Aorta (tissue), 5 donors: ENCODE data around the gene THRA. TPM values are rescaled to one million over a fixed set of nuclear protein-coding genes. Genes with fewer than 3 reads are reported as not detected.

Experiments used
- ATAC-seq: fragments of 200-7000 bp; cut with Tn5 transposase; one replicate; pipeline ENCODE4 v1.9.1; 2022; ENCODE audit warnings: moderate library complexity; ENCODE audit not compliant: low FRiP score
- DNase-seq, 2 donors: peaks; one replicate each; pipeline ENCODE4 v3.0.0-alpha.2; 2020
- H3K27ac ChIP-seq, 2 donors: one replicate each; pipeline ENCODE4 v1.5.1; 2013; ENCODE audit warnings: low read length in 2 of 2, mild to moderate bottlenecking in 2 of 2, moderate library complexity in 2 of 2, control low read depth in 1 of 2, inconsistent platforms in 1 of 2, low read depth in 1 of 2
- H3K27me3 ChIP-seq, 2 donors: one replicate each; pipeline ENCODE4 v1.6.1; 2013; ENCODE audit warnings: control low read depth in 1 of 2, low read length in 1 of 2, mild to moderate bottlenecking in 1 of 2, moderate library complexity in 1 of 2; ENCODE audit not compliant: insufficient read depth in 2 of 2, control insufficient read depth in 1 of 2
- H3K36me3 ChIP-seq, 2 donors: one replicate each; pipeline ENCODE4 v1.6.1; 2013; ENCODE audit warnings: control low read depth in 1 of 2, low read length in 1 of 2, mild to moderate bottlenecking in 1 of 2; ENCODE audit not compliant: insufficient read depth in 2 of 2, control insufficient read depth in 1 of 2
- H3K4me1 ChIP-seq, 2 donors: one replicate each; pipeline ENCODE4 v1.6.1; 2013; ENCODE audit warnings: low read length in 2 of 2, control low read depth in 1 of 2, mild to moderate bottlenecking in 1 of 2, moderate library complexity in 1 of 2; ENCODE audit not compliant: insufficient read depth in 2 of 2, control insufficient read depth in 1 of 2
- H3K4me3 ChIP-seq, 2 donors: one replicate each; pipeline ENCODE4 v1.5.1; 2013; ENCODE audit warnings: low read length in 2 of 2, control low read depth in 1 of 2, mild to moderate bottlenecking in 1 of 2
- H3K9me3 ChIP-seq: one replicate; pipeline ENCODE4 v1.6.1; 2013; ENCODE audit warnings: mild to moderate bottlenecking, low read length; ENCODE audit not compliant: control insufficient read depth
- WGBS, 2 donors: extraction: QIAGEN DNeasy Blood & Tissue Kit; methylation state at CpG; one replicate each; pipeline ENCODE4 v1.1.7; 2013; 5-methylcytosine and 5-hydroxymethylcytosine counted together
- intact Hi-C, 2 donors: fragments of 100-400 bp; cut with DNase I; formaldehyde crosslinking; loops; one replicate each; pipeline versions ENCODE4 v1.14.2 to v1.15.0; 2022
- polyA plus RNA-seq, 2 donors: library from polyadenylated mRNA; stranded (reverse); fragments of 200-250 nt; gene quantifications; one replicate each; pipeline ENCODE4 v1.2.3, GENCODE V29; 2013
- total RNA-seq, 2 donors: library from RNA; stranded (reverse); fragmentation: NEBNext Ultra II Directional; extraction: Animal tissue kit (Norgen Biotek cat#: 25700); gene quantifications; one replicate each; pipeline ENCODE4 v1.2.1, GENCODE V29; 2021
- donor health status: healthy with polysubstance abuse.
- donor health status: Bipolar disorder and iron deficiency.
- donor health status: DM: no; HTN: no; CAD: no.
- donor health status: DM: no; HTN: no; CAD: no.
- donor health status: DM: yes; HTN: yes; CAD: no.

Gene THRA
- total and polyA plus RNA-seq, 4 donors: 38.9 to 62.3 (median 52.9) TPM

DNA sequence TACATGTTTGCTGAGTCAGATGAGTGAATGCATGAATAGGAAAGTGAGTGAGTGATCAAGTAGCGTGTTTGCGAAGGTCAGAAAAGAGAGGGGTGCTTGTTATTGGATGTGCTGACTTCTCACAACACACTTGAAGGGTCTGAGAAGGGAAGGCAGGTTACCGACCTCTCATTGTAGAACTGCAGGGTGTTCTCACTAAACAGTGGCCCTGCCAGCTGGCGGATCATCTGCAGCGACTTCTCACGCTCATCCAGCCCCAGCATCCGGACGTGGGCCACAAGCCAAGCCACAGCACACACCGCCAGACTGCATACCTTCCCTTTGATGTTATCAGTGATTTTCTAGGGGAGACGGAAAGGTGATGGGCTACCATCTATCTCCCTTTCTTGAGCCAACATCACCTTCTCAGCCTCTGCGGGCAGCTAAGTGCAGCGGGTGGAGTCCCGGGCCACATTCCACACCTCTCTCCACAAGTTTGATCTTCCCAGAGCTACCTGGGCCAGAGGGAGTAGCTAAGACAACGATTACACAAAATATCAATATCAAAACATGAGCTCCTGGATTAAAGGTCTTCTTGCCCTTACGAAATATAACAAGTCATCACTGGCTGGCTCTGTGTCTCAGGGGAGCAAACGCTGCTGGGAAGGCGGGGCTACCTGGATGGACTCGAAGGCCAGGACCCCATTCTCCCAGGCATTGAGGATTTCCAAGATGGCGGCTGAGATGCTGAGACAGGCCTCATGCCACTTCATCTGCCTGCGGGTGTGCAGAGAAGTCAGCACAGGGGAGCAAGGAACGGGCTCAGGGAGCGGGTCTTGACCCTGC, 36.6 kb upstream of the THRA start:
- ATAC-seq: no peak
- WGBS, 2 donors: 82 to 84% methylated on average over 22 of the region's 22 CpGs
- H3K4me3 ChIP-seq: no peak overlapping the region
- H3K9me3 ChIP-seq: no peaks in the 10 kb centered on the region
- H3K36me3 ChIP-seq: peaks cover 0 to 10% of the 10 kb centered on the region in 2 donors
- H3K4me1 ChIP-seq: no peaks in the 10 kb centered on the region
- no peak for DNase-seq
- intact Hi-C loops: no loop called here
- no peaks in the 10 kb centered on the region for H3K27me3 ChIP-seq
- no peak overlapping the region for H3K27ac ChIP-seq

- intact Hi-C loops: no loop called here
- 23 to 27% methylated on average over 33 of the region's 33 CpGs for WGBS, 2 donors
- H3K27me3 ChIP-seq: no peaks in the 10 kb centered on the region
- H3K27ac ChIP-seq: no peak overlapping the region
- H3K9me3 ChIP-seq: no peaks in the 10 kb centered on the region
- DNase-seq (peak; percentile 85 to 93), ATAC-seq (peak; percentile 92)
- H3K4me3 ChIP-seq: no peak overlapping the region
- no peaks in the 10 kb centered on the region for H3K4me1 ChIP-seq
- H3K36me3 ChIP-seq: peaks cover 0 to 16% of the 10 kb centered on the region in 2 donors
Observed at GRCh38 chr17:40026816-40027613, 35.8 kb upstream of the THRA start.

- no peak for ATAC-seq
- Histone ChIP-seq H3K4me1 (no peaks in the 10 kb centered on the region), H3K27me3 (no peaks in the 10 kb centered on the region), H3K27ac (no peak overlapping the region), H3K36me3 (peaks cover 0 to 16% of the 10 kb centered on the region in 2 donors), H3K9me3 (no peaks in the 10 kb centered on the region), H3K4me3 (no peak overlapping the region)
- 73 to 87% methylated on average over 5 of the region's 5 CpGs for WGBS, 2 donors
- intact Hi-C loops: no loop called here
- no peak for DNase-seq
Observed at GRCh38 chr17:40027614-40028012, 35.2 kb upstream of the THRA start.

DNA sequence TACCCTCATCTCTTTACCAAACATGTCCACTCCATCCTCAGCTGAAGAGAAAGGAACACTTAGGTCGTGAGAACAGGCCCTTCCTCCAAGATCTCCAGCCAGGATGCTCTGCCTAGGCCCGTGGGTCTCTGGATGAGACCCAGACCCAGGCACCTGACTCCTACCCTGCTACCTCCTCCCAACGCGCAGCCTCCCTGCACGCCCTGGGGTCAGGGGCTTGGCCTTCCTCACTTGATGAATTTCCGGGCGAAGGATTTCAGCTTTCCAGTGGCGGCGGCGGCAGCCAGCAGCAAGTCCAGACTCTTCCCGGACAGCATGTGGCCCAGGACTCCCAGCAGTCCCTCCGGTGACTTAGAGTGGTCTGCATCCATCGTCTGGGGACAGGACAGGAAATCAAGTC, 34.2 kb upstream of the THRA start:
- no peaks in the 10 kb centered on the region for H3K27me3 ChIP-seq
- H3K36me3 ChIP-seq: peaks cover 0 to 16% of the 10 kb centered on the region in 2 donors
- H3K4me3 ChIP-seq: no peak overlapping the region
- H3K27ac ChIP-seq: no peak overlapping the region
- ATAC-seq: no peak
- no peaks in the 10 kb centered on the region for H3K9me3 ChIP-seq
- H3K4me1 ChIP-seq: no peaks in the 10 kb centered on the region
- no peak for DNase-seq
- intact Hi-C loops: no loop called here
- WGBS, 2 donors: 88 to 91% methylated on average over 13 of the region's 13 CpGs

DNA sequence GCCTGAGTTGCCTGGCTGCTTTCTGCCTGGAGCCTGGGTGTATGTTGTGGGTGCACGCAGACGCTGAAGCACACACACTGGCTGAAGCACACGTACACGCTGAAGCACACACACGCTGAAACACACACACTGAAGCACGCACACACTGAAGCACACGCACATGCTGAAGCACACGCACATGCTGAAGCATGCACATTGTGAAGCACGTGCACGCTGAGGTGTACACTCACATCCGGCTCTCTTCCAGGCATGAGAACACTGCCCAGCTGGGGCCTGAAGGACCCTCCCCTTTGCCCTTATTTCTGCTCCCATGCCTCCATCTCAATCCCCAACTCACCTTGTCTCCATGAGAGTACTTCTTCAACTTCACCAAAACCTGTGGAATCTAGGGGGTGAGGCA, 31.1 kb upstream of the THRA start:
- intact Hi-C loops: loop anchor here in 1 of 2 donors (5.0 kb wide), 1 partner anchor 56 kb away; no protein-coding TSS in a partner anchor
- peaks cover 0 to 15% of the 10 kb centered on the region in 2 donors for H3K36me3 ChIP-seq
- no peaks in the 10 kb centered on the region for H3K9me3 ChIP-seq

DNA sequence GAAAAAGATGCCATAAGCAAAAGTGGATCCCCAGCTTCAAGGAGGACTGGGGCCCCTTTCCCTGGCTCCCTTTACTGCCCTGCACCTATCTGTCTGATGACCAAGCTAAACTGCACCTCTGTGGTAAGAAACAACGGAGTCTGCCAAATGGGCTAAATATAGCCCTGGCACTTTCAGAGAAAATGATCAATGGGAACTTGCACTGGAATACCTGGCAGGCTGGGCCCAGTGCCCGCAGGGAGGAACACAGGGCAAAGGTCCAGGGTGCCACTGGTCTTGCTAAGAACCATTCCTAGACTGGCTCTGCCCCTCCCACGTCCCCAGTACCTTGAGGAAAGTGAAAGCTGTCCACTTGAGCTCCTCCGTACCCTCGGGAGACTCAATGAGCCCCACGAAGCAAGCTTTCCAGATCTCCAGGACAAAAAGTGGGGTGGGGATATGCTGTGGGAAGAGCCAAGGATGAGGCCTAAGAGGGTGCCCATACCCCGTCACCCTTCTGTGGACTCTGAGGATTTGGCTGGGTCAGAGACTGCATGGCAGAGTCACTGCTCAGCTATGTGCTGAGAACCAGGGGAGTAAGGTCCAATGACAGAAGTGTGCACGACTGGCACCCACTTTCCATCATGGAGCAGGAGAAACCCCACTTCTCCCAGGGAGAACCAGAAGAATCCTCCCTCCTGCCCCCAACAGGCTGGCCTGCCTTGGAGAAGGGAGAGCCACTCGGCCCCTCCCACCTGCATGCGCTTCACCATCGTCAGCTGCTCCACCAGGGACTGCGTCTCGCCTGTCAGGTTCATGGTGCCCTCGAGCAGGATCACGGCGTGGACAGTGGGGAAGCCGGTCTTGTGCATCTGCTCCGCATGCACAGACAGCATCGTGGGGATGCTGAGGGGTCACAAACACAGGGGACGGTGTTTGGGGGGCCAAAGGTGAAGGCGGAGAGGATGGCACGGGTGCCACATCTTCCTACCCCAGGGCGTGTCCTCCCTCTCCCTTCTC, 30.1 kb upstream of the THRA start:
- no peaks in the 10 kb centered on the region for H3K9me3 ChIP-seq
- H3K36me3 ChIP-seq: peaks cover 0 to 15% of the 10 kb centered on the region in 2 donors
- no peaks in the 10 kb centered on the region for H3K4me1 ChIP-seq
- WGBS, 2 donors: 77 to 79% methylated on average over 23 of the region's 23 CpGs
- no peak overlapping the region for H3K27ac ChIP-seq
- no peak for ATAC-seq
- intact Hi-C loops: loop anchor here in 1 of 2 donors (5.0 kb wide), 1 partner anchor 55 kb away; no protein-coding TSS in a partner anchor
- DNase-seq: peak in 1 of 2 donors; percentile 41
- no peaks in the 10 kb centered on the region for H3K27me3 ChIP-seq
- H3K4me3 ChIP-seq: no peak overlapping the region

More for the DNA sequence above, 31.1 kb upstream of the THRA start:
- 84 to 91% methylated on average over 11 of the region's 11 CpGs for WGBS, 2 donors
- no peak for ATAC-seq
- peak in 1 of 2 donors; percentile 23 for DNase-seq
- Histone ChIP-seq H3K27ac (no peak overlapping the region), H3K27me3 (no peaks in the 10 kb centered on the region), H3K4me1 (no peaks in the 10 kb centered on the region), H3K4me3 (no peak overlapping the region)

GRCh38 chr17:40033339-40033738, 29.4 kb upstream of the THRA start:
- no peak overlapping the region for H3K27ac ChIP-seq
- intact Hi-C loops: loop anchor here in 1 of 2 donors (5.0 kb wide), 1 partner anchor 54 kb away; no protein-coding TSS in a partner anchor

More at GRCh38 chr17:40033339-40033738, 29.4 kb upstream of the THRA start:
- DNase-seq (peak in 1 of 2 donors; percentile 11), ATAC-seq (no peak)
- Histone ChIP-seq H3K36me3 (peaks cover 0 to 15% of the 10 kb centered on the region in 2 donors), H3K4me3 (no peak overlapping the region), H3K27me3 (no peaks in the 10 kb centered on the region), H3K4me1 (no peaks in the 10 kb centered on the region), H3K9me3 (no peaks in the 10 kb centered on the region)
- 81 to 88% methylated on average over 7 to 8 of the region's 8 CpGs for WGBS, 2 donors
